Activated CD4-positive, alpha-beta T cell treated with anti-CD3 and anti-CD28 coated beads, Interleukin-2, amount 50 U/mL, for 24 hours (primary cell): ENCODE data around the gene AFMID.
A peak's percentile ranks its signal among the peaks of the same experiment; 100 is the strongest.
"Not testable (repeated sequence)": the region's sequence is repeated elsewhere in the genome, so short reads cannot be mapped to it uniquely, and the experiment has no call there.

Experiments
- DNase-seq, 2 donors: peaks; one replicate each; pipeline ENCODE4 v3.0.0-alpha.2; 2020; ENCODE audit warnings: low read depth in 1 of 2, low spot score in 1 of 2

Gene AFMID

DNA sequence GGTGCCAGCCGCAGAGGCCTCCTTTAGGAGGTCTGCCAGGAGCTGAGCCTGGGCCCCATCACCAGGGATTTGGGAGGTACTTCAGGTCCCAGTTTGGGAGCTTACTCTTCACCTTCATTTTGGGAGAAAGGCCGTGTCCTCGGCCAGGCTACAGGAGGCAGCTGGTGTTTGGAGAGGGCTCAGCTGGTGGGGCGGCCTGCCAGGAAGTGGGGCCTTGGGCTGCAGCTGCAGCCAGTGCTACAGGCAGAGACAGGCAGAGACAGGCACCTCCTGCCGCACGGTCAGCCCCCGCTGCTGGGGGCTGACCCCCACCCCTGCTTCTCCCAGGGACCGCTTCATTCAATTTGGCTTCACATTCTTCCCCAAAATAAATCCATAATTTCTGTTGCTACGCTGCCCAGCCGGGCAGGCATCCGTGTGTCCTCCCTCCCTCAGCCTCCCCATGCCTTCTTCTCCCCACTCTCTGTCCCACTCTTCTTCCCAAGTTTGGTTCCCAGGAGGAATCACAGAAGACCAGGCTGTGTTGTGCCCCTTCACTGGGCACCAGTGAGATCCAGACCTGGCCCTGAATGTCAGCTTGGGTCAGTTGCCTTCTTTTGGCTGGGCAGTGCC is 50.3 kb downstream of the AFMID start:
- no peak for DNase-seq

DNA sequence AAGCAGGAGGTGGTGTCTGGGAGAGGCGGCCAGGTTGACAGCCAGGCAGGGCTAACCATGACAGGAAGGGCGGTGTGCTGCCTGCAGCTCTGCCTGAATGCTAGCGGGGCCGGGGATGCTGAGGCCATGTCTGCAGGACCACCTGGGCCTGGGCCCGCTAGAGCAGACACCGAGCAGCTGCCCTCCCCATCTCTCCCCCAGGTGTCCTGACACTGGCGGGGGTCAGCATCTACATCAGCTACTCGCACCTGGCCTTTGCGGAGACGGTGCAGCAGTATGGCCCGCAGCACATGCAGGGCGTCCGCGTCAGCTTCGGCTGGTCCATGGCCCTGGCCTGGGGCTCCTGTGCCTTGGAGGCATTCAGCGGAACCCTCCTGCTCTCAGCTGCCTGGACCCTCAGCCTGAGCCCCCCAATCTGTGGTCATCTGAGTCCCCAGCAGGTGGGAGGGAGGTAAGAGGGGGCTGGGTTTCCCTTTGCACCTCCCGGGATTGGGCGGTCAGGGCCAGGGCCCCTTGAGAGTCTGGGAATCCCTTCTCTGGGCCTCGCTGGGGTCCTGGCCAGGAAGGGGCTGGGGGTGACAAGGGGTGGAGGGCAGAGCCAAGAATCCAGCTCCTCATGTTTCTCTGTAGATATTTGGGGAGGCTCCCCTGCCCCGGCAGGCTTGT is 51.8 kb downstream of the AFMID start:
- DNase-seq = no peak

DNA sequence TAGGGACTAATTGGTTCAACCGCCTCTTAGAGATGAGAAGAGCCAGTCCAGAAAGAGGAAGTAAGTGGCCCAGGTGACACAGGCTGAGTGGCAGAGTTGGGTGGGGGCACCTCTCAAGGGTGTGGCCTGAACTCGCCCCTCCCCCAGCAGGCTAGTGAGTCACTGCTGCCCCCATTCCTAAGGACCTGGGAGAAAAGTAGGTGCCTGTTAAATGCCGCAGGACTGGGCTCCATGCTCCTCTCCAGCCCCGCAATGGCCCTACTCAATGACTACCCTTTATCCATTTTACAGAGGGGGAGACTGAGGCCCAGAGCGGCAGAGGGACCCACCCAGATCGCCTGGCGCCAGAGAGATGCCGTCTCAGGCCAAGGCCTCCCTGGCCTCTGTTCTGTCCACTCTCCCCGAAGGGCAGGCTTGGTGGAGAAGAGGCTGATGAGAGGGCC is 52.3 kb downstream of the AFMID start:
- DNase-seq = no peak

DNA sequence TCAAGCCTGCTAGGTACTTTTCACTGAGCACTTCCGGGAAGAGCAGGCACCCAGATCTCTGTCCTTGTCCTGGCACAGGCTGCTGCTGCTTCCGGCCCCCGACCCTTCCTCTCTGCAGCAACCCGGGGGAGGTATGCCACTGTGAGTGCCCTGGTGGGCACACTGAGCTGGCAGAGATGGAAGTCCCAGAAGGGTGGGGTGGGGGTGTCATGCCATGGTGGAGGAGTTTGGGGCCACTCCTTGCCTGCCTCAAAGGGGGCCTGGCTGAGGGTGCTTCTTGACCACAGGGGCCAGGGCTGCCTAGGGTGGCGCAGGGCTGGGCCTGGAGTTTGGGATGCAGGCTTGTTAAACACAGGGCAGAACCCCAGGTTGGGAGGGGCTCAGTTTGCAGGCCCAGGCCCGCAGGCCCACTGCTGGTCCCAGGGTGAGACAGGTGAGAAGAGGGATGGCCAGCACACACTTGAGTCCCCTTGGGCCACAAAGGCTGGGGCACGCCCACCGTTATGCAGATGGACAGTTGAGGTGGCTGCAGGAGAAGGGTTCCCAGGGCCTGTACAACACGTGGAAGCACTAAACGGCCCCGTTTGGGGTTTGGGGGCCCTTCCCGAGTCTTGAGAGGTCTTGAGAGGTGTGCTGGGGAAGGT is 53.0 kb downstream of the AFMID start:
- no peak for DNase-seq

DNA sequence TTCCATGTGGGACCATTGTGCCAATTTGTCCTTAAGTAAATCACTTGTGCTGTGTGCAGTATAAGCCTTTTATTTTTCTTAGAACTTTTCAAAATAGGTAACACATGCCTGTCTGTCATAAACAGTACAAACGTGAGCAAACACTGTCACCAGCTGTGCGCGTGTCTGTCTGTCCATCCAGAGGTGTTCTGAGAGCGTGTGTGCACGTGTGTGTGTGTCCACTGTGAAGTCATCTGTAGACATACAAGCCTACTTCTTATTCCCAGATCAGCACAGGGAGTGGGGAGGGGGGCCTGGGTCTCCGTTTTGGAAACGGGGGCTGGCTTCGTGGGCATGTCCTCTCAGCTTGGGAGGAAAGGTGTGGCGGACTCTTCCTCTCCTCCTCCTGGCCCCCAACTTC is 53.7 kb downstream of the AFMID start:
- no peak for DNase-seq

DNA sequence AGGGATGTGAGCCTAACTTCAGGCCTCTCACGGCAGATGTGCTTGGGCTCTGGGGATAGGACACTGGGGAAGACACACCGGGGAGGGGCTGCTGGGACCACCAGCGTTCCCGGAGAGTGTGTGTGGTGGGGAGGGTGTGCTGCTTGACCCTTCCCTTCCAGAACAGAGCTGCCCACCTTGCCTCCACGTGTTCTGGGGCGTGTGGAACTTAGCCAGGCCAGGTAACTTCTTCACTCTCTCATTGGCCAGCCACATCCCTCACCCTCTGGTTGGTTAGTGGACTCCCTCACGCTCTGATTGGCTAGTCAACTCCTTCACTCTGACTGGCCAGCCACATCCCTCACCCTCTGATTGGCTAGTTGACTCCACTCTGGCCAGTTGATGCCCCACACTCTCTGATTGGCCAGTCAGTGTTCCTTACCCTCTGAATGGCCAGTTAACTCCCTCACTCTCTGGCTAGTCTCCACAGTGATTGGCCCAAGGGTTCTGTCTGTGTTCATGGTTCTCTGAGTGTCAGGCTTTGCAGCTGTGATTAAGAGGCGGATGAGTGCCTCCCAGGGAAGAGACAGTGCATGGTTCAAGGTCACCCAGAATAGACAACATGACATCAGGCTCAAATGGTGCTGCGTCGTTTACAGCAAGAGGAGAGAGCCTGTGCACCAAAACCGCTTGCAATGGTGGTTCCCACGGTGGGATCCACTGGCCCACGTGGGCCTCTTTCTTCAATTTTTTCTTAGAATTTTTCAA is 54.3 kb downstream of the AFMID start:
- DNase-seq = no peak

DNA sequence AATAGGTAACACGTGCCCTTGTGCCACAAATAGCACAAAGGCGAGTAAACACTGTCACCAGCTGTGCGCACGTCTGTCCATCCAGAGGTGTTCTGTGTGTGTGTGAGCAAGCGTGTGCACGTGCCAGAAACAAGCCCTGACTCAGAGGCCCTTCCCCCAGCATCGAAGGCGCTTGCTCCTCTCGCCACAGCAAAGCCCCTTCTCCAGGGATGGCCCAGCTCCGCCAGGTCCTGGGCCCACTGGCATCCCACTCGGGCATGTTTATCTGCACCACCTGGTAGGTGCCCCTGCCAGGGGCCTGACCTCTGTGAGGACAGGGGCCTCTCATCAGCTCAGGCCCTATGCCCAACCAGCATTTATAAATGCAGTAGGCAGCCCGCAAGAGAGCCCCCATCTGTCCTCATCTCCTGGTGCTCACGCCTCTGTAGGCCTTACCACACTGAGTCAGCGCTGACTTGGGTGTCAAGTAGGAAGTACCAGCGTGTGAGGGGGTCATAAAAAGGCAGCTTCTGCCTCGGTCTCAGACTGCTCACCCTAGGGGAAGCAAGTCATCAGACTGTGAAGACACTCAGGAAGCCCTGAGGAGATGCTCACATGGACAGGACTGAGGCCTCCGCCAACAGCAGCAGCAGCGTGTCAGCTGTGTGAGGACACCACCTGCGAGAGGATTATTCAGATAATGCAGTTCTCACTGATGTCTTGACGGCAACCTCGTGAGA is 55.0 kb downstream of the AFMID start:
- no peak for DNase-seq

DNA sequence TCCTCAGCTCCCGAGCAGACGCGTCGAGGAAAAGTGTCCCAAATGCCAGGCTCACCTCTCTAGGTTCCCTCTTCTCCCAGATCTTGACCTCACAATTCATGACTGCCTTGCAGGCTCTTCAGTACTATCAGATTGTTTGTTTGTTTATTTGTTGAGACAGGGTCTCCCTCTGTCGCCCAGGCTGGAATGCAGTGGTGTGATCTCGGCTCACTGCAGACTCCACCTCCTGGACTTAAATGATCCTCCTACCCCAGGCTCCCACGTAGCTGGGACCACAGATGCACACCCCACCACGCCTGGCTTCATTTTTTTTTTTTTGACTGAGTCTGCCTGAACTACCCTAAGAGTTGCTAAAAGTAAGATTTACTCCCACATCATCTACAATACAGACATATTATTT is 60.1 kb downstream of the AFMID start:
- DNase-seq = no peak

DNA sequence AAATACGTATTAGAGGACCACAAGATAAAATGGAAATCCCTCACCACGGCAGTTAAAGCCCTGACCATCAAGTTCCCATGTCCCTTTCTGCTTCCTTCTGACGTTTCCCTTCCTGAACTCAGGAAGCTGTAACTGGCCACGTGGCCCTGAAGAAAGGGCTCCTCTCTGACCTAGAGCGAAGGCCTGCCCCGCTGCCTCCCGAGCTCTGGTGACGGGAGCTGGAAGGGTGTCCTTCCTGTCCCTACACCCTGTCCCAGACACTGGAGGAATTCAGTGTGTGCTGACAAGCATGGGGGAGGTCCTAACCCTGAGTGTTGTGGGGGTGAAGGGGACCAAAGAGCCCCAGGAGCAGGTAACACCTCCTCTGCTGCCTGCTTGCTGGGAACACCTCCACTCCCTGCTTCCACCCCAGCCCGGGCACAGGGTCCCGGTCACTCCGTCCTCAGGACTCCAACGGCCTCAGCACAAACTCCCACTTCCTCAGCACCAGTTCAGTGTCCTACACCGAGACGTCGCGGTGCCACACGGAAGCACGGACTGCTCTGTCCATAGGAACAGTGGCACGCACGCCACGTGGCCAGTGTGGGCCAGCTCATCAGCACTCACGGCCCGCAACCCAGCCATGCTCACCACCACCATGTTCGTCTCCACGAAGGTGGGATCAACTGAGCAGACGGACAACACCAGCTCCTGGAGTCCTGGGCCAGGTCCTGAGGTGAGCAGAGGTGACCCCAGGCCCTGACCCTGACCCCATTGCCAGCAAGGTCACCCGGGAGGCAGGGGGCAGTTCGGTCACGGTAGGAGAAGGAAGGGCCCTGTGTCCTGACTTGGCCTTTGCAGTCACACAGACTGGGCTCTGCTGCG is 61.1 kb downstream of the AFMID start:
- no peak for DNase-seq

DNA sequence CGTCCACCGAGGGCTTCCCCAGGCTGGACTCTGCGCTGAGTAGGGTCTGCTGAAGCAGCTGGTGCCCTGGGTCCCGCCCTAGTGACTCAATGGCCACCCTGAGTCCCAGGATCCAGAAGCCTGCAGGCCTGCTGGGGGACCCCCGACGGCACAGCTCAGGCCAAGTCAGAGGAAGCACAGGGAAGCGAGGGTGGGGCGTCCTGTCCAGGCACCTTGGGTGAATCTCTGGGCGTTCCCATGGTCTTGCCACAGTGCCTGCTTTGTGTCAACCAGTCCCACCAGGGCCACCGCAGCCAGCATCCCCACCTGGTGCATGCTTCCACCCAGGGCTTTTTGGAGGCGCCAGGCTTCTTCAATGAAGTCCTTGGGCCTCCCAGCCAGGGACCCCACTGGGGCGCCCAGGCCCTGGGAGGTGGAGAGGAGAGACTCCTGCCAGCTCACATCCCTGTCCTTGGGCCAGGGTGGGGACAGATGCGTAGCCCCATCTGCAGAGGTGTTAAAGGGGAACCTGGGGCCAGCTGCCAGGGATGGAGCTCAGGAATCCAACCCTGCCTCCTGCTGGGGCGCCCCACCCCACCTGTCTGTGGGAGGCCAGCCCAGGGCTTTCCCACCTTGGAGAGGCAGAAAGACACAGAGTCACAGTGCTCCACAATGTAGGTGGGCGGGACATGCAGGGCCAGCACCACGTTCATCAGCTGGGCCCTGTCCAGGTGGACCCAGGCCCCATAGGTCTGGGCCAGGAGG is 62.1 kb downstream of the AFMID start:
- no peak for DNase-seq

DNA sequence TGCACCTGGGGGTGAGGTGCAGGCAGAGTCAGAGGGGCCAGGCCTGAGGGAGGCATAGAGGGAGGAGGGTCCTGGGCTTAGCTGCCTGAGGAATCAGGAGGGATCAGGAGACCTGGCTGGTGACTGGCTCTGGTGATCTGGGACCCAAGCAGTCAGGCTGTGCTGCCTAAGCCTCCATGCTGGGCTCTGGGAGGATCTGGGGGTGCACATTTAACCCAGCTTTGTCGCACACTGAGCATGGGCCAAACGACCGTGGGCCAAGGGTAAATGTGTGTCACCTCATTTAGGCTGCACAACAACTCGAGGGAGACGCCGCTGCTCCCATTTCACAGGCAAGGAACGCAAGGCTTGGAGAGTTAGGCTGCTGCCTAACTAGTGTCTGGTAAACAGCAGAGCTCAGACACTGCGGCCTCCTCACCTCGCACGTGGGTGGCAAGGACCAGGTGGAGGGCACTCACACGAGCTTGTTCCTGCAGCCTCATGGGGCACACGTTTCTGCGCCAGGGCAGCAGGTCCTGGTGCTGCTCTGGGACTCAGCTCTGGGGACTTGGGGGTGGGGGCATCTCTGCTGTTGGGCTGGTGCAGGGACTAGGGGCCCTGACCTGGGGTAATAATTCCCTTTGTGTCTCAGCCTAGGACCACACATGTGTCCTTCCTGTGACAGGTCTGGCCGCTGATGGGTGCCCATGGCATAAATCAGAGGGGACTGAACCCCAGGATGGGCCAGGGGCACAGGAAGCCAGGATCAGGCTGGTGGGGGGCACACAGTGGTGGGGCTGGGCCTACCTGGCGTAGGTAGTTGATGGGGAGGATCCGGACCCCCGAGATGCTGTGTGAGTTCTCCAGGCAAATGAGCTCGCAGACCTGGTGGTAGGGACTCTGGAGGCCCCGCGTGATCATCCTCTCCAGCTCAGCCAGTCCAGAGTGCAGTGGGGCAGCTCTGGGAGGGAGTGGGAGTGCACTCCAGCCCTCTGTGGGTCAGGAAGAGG is 63.0 kb downstream of the AFMID start:
- no peak for DNase-seq

DNA sequence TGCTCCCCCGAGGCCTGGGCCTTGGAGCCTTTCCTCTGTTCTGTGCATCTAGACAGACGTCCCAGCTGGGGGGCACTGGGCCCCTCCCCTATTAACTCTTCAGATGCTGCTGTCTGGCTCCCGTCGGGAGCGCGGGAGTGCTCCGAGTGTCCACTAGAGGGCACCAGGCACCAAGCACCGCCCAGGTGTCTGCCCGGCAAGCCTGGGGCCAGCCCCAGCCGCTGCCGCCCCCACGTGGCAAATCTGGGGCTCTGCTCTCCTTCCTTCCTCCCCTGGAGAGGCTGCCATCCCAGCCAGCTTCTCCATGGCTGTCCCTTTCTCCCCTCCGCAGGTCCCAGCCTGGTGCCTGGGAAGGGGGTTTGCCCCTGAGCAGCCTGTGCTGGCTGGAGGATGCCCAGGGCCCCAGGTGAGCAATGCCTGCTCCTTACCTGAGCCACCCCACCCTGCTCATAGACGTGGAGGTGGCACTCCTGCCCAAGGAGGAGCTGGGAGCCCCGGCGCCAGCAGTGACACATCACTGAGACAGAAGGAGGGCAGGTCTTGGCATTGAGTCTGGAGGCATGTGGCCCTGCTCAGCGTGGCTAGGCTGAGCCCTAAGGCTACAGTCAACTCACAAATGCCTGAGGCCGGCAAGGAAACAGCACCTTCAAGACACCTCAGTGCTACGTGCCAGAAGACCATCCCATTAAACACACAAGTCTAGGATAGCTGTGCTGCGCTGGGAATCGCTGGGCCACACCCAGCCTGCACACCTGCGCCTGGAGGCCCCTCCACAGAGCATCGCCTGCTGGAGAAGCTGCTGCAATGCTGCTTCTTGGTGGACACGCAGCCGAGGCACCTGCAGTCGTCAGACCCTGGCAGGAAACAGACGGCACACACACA is 64.0 kb downstream of the AFMID start:
- DNase-seq = peak; percentile 70 to 81

DNA sequence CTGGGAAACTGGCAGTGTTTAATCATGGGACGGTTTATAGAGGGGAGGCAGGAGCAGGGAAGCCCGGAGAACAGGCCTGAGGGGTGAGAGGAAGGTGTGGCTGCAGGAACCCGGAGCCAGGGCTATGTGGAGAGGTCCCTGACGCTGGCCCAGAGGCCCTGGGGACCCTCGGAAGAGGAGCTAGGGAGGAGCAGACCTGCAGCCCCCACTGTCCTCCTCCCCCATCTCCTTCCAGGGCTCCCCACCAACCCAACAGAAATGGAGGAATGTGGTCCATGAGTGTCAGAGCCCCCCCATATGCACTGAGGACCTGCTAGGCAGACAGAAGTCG is 64.6 kb downstream of the AFMID start:
- no peak for DNase-seq

DNA sequence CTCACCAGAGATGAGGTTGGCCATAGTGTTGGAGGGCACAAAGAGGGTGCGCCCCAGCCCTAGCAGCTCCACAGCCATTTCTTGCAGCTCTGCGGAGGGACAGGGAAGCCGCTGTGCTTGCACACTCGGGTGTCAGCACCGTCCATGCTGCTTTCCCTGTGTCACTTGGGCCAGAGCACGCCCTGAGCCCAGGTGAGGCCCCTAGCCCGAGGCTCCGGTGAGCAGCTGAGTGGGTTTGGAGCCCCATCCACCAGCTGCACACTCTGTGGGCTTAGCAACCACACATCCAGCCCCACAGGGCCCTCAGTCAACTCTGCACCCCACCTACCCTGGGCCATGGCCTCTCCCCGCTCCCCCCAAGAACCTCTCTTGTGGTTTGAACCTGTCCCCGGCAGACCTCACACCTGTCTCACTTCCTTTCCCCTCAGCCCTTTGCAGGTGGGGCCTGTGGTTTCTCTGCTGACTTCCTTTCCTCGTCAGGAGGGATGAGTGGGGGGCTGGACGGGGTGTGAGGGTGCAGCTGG is 65.0 kb downstream of the AFMID start:
- no peak for DNase-seq

DNA sequence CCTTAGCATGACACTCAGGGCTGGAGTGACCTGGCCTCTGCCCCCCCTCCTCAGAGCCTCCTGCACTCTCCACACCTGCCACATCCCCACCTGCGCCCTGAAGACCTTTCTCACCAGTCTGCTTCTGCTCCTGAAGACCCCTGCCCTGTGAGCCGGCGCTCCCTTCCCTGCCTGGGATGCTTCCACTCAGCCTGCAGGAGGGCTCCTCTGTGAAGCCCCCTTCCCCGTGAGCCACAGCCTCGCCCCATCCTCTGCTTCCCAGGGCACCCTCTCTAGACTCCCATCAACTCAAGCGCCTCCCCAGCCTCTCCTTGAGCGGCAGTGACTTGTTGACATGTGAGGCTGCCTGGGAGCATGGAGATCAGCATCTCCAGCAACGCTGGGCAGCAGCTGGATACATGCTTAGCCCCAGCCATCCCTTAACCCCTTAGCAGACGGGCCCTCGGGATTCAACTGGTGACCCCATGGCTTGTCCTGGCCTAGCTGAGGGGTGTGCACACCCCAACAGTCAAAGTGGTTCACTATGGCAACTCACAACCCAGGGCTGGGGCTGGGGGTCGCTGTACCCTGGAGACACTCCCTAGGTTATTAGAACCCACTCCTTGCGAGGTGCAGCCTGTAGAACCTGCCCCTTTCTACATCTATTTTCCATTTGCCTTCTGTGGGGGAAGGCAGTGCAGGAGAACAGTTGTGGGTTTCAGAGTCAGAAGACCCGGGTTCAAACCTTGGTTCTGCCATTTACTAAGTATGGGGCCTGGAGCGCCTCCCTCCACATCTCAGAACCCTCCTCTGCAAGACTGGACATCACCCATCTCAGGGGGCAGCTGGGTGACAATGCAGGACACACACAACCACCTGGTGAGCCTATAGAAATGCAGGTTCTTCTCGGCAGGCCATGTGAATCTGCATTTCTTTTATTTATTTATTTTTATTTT is 65.8 kb downstream of the AFMID start:
- DNase-seq = no peak

DNA sequence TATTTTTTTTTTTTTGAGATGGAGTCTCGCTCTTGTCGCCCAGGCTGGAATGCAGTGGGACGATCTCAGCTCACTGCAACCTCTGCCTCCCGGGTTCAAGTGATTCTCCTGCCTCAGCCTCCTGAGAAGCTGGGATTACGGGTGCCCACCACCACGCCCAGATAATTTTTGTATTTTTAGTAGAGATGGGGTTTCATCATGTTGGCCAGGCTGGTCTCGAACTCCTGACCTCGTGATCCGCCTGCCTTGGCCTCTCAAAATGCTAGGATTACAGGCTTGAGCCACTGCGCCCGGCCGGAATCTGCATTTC is 66.4 kb downstream of the AFMID start:
- not testable (repeated sequence) for DNase-seq
